GM21390 (cell line): Measurements from ENCODE around the gene METTL15.
A peak's percentile ranks its signal among the peaks of the same experiment; 100 is the strongest.
"Not testable (repeated sequence)": the region's sequence is repeated elsewhere in the genome, so short reads cannot be mapped to it uniquely, and the experiment has no call there.

Source experiments
- ATAC-seq: cut with Tn5 transposase; IDR thresholded peaks from one replicate; pipeline ENCODE4 v1.9.1; 2021; ENCODE audit not compliant: unreplicated experiment

Gene METTL15, protein sequence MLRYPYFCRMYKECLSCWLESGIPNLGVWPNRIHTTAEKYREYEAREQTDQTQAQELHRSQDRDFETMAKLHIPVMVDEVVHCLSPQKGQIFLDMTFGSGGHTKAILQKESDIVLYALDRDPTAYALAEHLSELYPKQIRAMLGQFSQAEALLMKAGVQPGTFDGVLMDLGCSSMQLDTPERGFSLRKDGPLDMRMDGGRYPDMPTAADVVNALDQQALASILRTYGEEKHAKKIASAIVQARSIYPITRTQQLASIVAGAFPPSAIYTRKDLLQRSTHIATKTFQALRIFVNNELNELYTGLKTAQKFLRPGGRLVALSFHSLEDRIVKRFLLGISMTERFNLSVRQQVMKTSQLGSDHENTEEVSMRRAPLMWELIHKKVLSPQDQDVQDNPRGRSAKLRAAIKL

DNA sequence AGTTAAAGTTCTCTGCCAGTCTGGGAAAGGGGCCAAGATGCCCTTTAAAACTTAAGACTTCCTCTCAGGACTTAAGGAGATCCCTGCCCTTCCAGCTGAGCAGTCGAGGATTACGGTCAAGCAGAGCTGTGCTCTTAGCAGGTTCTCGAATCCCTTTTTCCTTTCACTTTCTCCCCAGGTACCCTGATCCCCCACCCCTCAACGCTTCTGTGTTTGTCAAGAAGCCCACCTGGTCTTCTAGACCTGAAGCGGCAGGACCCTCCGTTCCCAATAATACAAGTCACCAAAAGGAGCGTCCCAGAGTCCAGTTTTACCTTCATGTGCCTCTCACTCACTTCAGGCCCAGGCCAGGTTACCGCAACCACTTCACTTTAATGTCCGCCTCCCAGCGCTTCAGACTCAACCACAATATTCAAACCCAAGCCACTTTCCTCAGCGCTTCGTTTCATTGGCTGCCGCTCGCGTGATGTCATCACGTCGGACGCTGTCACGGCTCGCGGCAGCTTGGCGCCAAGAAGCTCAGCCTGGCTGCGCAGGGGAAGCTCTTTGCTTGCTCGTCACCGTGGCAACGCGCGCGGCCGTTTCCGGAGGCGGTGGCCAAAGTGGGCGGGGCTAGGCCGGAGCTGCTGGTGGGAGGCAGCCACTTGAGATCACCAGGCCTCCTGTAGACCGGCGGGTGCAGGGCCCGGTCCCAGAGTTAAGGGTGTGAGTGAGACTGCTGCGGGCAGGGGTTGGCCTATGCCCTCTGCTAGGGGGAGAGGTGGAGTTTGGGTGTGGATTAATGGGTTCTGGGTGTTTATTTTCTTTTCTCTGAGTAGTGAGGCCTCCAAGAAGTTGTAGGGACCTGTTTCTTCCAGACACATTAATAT, at the start of gene METTL15, which contains the start of gene KIF18A:
METTL15 (plus strand) TSS at position 639 of the 869 bp plus-strand sequence. CDS start 4,947 bp downstream, outside the sequence.
KIF18A (minus strand) TSS at position 407 of the 869 bp plus-strand sequence. CDS start 10,209 bp downstream, outside the sequence.
- ATAC-seq, result peak; percentile 92

DNA sequence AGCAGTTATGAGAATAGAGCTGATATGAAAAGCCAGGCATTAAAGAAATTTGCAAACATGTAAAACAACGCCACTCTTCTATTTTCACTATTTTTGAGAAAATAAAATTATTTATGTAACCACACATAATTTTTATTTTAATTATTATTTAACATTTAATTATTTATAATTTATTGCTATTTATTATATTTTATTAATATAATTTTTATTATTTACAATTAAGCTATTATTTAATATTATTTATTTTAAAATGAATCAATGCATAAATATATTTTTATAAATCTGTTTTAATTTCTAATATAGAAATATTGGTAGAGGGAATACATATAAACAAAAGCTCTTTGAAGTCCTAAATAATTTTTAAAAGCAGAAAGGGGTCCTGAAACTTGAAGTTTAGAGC, 36.9 kb upstream of the METTL15 start:
- no peak for ATAC-seq

DNA sequence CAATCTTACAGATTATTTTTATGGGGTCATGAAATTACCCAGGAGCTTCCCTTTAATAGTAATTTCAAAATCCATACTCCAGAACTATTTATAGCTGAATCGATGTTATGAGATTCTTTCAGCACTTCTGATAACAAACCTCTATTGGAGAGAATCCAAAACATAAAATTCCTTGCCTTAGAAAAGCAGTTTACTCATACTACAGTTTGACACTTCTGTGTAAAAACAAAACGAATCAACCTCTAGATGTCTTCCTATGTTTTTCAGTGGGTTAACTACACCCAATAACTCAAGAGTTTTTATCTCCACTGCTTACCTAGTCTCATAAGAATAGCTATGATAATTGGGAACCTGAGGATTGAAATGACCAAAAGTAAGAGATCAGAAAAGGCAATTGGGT, 35.9 kb upstream of the METTL15 start:
- ATAC-seq, result no peak

DNA sequence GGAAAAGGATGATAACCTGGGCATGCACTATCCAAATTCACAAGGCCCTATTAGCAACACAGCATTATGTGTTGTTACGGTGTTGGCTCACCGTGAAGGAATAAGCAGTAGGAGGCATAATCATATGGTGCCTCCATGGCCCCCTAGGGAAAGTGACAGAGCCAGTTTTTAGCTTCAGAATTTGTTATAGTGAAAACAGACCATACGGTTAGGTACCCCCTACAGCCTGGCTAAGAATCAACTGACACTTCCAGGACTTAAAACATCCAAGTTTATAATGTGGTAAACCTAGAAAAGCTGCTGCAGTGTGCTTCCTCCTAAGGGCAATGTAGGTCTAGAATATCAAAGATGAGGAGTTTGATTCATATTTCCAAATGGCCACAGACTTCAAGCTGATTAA, 30.7 kb upstream of the METTL15 start:
- no peak for ATAC-seq

DNA sequence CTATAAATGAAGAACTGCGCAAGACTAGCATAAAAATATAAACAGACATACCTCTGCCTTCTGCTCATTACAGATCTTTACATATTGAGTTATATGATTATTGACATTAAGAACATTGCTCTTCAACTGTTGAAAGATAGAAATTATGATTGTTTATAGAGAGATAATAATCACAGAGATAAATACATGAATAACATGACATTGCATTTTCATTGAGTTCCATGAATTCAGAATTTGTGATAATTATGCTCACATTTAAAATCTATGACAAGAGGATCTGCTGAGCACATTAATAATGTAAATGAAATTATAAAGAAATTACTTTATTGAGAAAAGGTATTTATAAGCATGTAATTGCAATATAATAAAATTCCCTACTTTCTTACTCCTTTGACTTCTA, 25.1 kb upstream of the METTL15 start:
- ATAC-seq, result no peak

DNA sequence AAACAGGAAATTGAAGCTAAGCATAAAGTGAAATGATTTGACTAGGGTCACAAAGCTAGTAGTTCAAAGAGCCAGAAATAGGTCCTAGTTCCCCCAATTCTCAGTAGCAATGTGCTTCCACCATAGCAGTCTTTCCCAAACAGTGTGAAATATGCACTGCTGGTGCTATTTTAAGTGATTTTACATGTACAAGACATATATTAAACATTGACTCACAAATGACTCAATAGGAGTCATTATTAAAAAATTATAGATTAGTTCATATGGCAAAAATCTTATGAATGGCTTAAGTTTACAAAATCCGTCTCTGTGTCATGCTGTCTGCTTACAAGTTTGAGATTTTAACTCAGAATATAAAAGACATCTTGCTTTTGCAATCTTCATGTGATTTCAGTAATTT, 21.6 kb upstream of the METTL15 start:
- no peak for ATAC-seq

DNA sequence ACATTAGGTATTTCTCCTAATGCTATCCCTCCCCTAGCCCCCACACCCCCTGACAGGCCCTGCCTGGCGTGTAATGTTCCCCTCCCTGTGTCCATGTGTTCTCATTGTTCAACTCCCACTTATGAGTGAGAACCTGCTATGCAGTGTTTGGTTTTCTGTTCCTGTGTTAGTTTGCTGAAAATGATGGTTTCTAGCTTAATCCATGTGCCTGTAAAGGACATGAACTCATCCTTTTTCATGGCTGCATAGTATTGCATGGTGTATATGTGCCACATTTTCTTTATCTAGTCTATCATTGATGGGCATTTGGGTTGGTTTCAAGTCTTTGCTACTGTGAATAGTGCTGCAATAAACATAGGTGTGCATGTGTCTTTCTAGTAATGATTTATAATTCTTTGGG, 21.0 kb upstream of the METTL15 start:
- ATAC-seq, result not testable (repeated sequence)

DNA sequence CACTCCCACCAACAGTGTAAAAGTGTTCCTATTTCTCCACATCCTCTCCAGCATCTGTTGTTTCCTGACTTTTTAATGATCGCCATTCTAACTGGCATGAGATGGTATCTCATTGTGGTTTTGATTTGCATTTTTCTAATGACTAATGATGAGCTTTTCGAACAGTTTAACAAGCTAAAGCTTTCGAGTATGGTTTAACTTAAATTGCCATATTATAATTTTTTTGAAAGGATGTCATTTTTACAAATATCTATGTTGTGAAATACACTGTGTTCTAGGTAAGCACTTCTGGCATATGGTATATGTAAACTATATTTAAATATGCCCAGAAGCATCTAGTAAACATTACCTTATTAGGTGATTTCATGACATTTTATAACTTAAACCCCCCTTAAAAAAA, 20.5 kb upstream of the METTL15 start:
- not testable (repeated sequence) for ATAC-seq

DNA sequence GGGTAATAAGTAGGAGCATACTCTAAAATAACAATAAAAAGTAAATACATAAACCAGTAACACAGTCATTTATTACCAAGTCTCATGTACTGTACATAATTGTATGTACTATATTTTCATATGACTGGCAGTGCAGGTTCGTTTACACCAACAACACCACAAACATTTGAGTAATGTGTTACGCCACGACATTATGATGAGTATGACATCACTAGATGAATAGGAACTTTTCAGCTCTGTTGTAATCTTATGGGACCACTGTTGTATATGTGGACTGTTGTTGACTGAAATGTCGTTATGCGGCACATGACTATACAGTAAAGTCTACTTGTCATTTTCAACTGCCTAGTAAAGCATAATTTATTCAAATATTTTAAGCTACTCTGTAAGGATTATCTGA, 18.8 kb upstream of the METTL15 start:
- no peak for ATAC-seq

DNA sequence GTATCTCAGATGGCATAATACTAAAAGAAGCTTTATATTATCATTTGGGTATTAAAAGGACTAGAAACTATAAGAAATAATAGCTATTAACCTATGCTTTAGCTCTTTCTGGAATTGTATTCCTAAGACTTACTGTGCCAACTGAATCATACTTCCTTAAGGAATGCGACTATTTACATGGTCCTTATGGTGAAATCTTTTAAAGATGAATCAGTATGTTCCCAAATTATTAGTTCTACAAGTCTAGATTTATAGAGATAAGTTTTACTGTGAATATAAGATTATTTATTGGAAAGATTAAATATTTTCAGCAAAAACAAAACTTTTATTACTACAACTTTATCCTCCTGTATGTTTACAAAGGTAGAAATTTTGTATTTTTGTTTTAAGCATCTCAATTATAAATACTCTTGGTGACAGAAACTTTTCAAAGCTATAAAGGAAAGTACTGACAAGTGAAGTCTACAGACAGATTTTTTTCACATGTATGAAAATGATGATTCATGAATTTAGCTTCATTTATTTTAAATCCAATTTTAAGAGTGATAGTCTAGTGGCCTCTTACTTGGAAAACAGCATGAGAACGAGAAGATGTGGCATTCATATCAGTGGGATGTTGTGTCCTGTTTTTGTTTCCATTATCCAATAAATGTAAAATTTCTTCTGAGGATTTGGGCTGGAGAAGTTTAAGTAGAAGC, 18.0 kb upstream of the METTL15 start:
- ATAC-seq, result no peak

DNA sequence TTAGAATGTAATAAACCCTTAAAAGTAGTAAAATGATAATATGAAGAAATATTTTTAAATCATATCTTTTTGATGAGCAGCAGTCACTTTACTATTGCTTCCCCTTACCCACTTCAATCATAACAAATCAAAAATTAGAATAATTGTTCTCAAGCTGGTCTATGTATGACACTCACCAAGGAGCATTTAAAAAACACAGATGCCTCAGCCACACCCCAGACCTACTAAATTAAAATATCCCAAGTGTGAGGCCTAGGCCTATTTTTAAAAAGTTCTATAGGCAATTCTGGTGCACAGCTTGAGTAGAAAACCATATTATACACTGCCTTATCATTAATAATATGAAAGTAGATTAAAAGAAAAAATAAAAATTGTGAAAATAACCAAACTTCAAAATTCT, 15.4 kb upstream of the METTL15 start:
- ATAC-seq, result no peak

DNA sequence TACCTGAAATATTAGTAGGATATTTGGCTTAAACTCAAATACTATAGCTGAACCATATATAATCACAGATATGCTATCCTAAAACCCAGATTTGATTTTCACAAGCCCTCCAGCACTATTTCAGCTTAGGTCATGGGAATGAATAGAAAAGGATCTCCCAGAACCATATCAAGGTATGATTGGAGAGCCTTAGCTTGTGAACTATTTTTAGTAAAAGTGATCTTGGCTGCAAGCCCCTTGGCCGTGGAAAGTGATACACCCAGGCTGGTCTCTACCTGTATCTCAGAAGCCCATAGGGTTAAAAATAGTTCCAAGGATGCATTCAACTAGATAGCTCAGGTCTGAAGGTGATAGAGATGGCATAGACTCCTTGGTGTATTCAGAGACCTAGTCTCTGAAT, 9.9 kb upstream of the METTL15 start:
- ATAC-seq, result no peak

DNA sequence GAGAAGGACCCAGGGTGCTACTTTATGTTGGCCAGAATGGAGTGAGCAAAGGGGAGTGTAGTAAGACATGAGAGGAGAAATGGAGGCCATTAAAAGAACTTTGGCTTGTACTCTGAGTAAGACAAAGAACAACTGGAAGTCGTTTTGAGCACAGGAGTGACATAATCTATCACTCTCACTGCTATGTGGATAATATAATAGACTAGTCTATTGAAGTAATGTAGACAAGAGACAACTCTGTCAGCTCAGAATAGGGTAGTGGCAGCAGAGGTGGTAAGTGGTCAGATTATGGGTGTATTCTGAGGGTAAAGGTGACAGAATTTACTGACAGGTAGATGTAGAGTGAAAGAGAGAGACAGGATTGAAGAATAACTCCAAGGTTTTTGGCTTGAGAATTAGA, 8.5 kb upstream of the METTL15 start:
- no peak for ATAC-seq

DNA sequence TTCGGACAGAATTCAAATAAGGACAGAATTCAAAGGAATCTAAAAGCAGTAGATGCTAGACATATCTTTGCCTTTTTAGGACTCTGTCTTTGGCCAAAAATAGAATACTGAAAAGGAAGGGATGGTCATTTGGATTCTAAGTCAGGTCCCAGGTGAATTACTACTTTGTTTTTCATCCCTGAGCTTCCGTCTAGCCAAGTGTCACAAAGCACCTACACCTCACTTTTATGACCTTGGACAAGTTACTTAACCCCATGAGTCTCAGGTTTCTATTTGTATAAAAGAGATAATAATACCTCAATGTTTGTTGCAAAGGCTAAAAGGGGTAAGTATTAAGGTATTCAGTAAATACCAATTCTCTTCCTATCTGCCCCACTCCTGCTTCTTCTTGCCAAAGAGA, 7.5 kb upstream of the METTL15 start:
- no peak for ATAC-seq

DNA sequence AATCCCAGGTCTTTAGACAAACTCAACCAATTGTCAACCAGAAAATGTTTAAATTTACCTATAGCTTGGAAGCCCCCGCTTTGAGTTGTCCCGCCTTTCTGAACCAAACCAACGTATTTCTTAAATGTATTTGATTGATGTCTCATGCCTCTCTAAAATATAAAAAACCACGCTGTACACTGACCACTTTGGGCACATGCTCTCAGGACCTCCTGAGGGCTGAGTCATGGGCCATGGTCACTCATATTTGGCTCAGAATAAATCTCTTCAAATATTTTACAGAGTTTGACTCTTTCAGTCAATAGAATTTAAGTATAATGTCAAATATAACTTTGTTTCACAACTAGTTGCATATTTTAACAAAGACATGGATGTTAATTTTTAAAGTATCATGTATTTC, 5.9 kb upstream of the METTL15 start:
- not testable (repeated sequence) for ATAC-seq

DNA sequence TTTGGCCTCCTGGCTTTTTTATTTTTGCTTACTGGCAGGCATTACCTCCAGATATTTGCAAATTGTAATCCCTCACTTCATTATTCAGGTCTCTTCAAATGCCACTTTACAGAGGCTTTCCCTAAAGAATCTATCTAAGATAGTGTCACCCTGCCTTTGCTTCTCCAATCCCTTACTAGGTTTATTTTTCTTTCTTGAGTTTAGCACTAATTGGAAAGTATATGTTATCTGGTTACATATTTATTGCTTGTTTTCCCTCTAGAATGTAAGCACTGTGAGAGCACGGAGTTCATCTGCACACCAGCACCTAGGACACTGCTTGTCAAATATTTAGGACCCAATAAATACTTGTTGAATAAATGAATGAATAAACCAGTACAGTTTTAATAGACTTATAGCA, 3.8 kb upstream of the METTL15 start:
- no peak for ATAC-seq

DNA sequence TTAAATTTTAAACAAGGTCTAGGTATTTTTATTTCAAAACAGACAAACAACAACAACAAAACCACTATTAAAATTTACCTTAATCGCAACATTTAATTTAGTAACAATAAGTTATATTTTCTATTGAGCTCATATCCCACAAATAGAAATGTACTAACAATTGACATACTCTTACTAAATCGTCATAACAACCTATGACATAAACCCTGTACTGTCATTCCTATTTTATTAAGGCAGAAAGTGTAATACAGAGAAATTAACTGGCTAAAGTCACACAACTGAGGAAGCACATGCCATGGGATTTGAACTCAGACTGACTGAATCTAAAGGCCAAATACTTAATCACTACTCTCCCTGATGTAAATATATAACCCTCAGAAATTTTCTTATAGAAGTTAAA, 3.2 kb upstream of the METTL15 start:
- ATAC-seq, result no peak

DNA sequence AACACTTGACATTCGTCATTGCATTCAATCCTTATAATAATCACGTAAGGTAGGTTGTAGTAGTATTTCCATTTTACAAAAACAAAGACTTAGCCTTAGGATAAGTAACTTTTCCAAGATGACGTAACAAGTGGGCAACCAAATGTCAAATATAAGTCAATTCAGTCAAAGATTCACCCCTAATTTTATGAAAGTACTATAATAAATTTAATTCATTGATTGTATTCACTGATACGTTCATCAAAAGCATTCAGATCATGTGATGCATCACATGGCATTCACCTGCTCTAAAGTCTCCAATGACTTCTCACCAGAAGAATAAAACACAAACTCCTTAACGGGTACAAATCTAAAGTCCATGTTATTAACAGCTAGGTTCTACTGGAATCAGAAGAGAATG, 2.3 kb upstream of the METTL15 start:
- ATAC-seq, result no peak

DNA sequence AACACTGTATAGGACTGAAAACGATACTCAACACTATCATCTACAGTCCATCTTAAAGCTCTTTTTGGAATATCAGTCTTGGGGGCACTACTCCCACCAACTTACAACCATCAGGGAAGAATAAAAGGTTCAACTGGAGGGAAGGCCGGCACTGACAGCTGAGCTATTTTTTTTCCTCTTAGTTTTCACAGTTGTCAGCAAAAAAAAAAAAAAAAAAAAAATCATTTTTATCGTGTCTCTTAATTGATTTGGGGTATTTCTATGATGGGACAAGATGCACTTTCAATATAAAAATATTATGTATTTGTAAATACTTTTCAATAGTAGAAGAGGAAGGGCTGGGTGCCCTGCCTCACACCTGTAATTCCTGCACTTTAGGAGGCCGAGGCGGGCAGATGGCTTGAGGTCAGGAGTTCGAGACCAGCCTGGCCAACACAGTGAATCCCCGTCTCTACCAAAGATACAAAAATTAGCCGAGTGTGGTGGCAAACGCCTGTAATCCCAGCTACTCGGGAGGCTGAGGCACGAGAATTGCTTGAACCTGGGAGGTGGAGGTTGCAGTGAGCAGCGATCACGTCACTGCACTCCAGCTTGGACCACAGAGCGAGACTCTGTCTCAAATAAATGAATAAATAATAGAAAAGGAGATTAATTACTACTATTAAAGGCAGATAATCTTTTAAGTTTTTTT, 1.7 kb upstream of the METTL15 start:
- ATAC-seq, result no peak

DNA sequence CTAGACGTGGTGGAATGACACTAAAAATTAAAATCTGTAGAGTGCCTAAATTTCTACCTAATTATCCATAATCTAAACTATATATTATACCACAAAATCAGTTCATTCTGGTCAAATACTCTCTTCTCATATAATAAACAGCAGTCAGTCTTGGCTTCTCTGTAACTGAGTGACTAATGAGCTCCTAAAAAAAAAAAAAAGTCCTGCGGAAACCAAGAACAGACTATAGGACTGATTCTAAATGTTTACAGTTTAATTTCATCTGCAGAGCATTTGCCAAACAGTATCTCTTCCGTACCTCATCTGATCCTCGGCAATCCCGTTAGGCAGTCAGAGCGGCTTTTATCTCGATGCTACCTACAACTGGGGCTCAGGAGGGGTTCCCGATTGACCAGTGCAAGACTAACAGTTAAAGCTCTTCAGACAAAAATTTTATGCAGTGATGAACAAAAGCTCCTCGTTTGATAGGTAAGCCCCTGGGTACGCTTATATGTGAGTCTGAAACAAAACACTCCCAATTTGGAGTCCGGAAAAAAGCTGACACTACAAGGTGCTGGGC, 918 bp upstream of the METTL15 start:
- ATAC-seq, result peak; percentile 1
